K562 (cell line): ENCODE data around the gene MAN2B1. TPM values are rescaled to one million over a fixed set of nuclear protein-coding genes. Genes with fewer than 3 reads are reported as not detected.
A peak's percentile ranks its signal among the peaks of the same experiment; 100 is the strongest.

Source experiments
- C11orf30 ChIP-seq: fragments of 450-650 bp; IDR thresholded peaks from 2 replicates; pipeline ENCODE4 v1.6.1; 2016; ENCODE audit warnings: low read depth, mild to moderate bottlenecking
- CBX1 ChIP-seq: sonication (generic); IDR thresholded peaks from 2 replicates; pipeline ENCODE4 v1.6.1; 2016; ENCODE audit warnings: antibody characterized with exemption, low read depth, mild to moderate bottlenecking
- GTF2A2 ChIP-seq: IDR thresholded peaks from 2 replicates; pipeline ENCODE4 v1.6.1; 2016; ENCODE audit warnings: mild to moderate bottlenecking, missing genetic modification characterization, missing compliant biosample characterization
- JUND ChIP-seq, 2 experiments: IDR thresholded peaks; 2 replicates in 1 of 2; 3 replicates in 1 of 2; pipeline ENCODE4 v1.6.1; 2011; ENCODE audit warnings: borderline replicate concordance in 2 of 2, low read depth in 2 of 2, low read length in 2 of 2, improper control_type of control experiment in 1 of 2, missing biosample characterization in 1 of 2, missing genetic modification characterization in 1 of 2, missing genetic modification reagents in 1 of 2
- NBN ChIP-seq: fragments of 450-650 bp; IDR thresholded peaks from 2 replicates; pipeline ENCODE4 v1.6.1; 2016; ENCODE audit warnings: low read depth, mild to moderate bottlenecking
- PTTG1 ChIP-seq: fragments of 450-650 bp; IDR thresholded peaks from 2 replicates; pipeline ENCODE4 v1.6.1; 2016; ENCODE audit warnings: low read depth, mild to moderate bottlenecking, missing genetic modification characterization, missing compliant biosample characterization
- REST ChIP-seq, 2 experiments: fragments of 450-650 bp; formaldehyde crosslinking in 1 of 2; IDR thresholded peaks; 2 replicates each; pipeline versions ENCODE4 v1.4.0 to v1.6.1; 2014 to 2020; ENCODE audit warnings: mild to moderate bottlenecking in 2 of 2, borderline replicate concordance in 1 of 2, low read depth in 1 of 2
- ZNF232 ChIP-seq: sonication (generic); formaldehyde crosslinking; IDR thresholded peaks from 2 replicates; pipeline ENCODE4 v1.8.0; 2022; ENCODE audit warnings: mild to moderate bottlenecking, missing genetic modification reagents
- ZNF24 ChIP-seq: fragments of 450-650 bp; IDR thresholded peaks from 2 replicates; pipeline ENCODE4 v1.6.1; 2016
- ZNF551 ChIP-seq: fragments of 250-450 bp; sonication (Bioruptor Pico); IDR thresholded peaks from 2 replicates; pipeline ENCODE4 v1.5.0; 2021; ENCODE audit warnings: mild to moderate bottlenecking, moderate library complexity
- ZNF668 ChIP-seq: fragments of 250-450 bp; sonication (Bioruptor Pico); IDR thresholded peaks from 2 replicates; pipeline ENCODE4 v1.8.0; 2022; ENCODE audit warnings: mild to moderate bottlenecking, inconsistent platforms
- ZNF717 ChIP-seq: fragments of 250-450 bp; sonication (Bioruptor Pico); IDR thresholded peaks from 2 replicates; pipeline ENCODE4 v1.5.0; 2021
- polyA plus RNA-seq, 8 experiments: library from polyadenylated mRNA; depleted of rRNA in 4 of 8; stranded (reverse) in 5 of 8; unstranded in 3 of 8; fragments of >200 nt; fragmentation: Nextera tagmentation in 2 of 8; fragmentation: Illumina TruSeq in 1 of 8; extraction: Ambion mirVana in 2 of 8; extraction: Trizol in 1 of 8; gene quantifications; 2 replicates each; pipeline versions ENCODE4 v1.2.1 to v1.2.3, GENCODE V29; 2011 to 2014; ENCODE audit warnings: inconsistent platforms in 1 of 8, missing spikeins in 1 of 8
- total RNA-seq, 7 experiments: library from RNA; depleted of rRNA in 6 of 7; stranded (reverse); fragments of >200 nt in 6 of 7; fragmentation: Illumina TruSeq in 2 of 7; extraction: Trizol in 2 of 7; gene quantifications; 2 replicates each; pipeline versions ENCODE4 v1.2.1 to v1.2.3, GENCODE V29; 2011 to 2021; ENCODE audit warnings: low replicate concordance in 1 of 7
- TF ChIP-seq, protein P1 (sequence below): sonication (generic); formaldehyde crosslinking; IDR thresholded peaks from 2 replicates; pipeline ENCODE4 v1.8.0; 2022; ENCODE audit warnings: mild to moderate bottlenecking, missing genetic modification reagents

Gene MAN2B1
- total and polyA plus RNA-seq, 9 of the 15 experiments (the other 6 are each of a cell fraction or from before 2014, with no cell fraction given): 0.59 to 33.8 (median 11.4) TPM

GRCh38 chr19:12639901-12640613 is 26.5 kb downstream of the MAN2B1 start (continued):
- TF ChIP-seq REST (IDR thresholded peaks at IDR 0.05; ENCODE audit: borderline replicate concordance): peak; percentile 42; the same call in 1 of the 2 replicates
- no peak for TF ChIP-seq REST (CRISPR knock-in tag; IDR thresholded peaks at IDR 0.05; ENCODE audit: low read depth)
- TF ChIP-seq CBX1: peak; percentile 59; the same call in 1 of the 2 replicates
- no peak for TF ChIP-seq ZNF551 (CRISPR knock-in tag)
- no peak for TF ChIP-seq ZNF668
- TF ChIP-seq, protein P1, sequence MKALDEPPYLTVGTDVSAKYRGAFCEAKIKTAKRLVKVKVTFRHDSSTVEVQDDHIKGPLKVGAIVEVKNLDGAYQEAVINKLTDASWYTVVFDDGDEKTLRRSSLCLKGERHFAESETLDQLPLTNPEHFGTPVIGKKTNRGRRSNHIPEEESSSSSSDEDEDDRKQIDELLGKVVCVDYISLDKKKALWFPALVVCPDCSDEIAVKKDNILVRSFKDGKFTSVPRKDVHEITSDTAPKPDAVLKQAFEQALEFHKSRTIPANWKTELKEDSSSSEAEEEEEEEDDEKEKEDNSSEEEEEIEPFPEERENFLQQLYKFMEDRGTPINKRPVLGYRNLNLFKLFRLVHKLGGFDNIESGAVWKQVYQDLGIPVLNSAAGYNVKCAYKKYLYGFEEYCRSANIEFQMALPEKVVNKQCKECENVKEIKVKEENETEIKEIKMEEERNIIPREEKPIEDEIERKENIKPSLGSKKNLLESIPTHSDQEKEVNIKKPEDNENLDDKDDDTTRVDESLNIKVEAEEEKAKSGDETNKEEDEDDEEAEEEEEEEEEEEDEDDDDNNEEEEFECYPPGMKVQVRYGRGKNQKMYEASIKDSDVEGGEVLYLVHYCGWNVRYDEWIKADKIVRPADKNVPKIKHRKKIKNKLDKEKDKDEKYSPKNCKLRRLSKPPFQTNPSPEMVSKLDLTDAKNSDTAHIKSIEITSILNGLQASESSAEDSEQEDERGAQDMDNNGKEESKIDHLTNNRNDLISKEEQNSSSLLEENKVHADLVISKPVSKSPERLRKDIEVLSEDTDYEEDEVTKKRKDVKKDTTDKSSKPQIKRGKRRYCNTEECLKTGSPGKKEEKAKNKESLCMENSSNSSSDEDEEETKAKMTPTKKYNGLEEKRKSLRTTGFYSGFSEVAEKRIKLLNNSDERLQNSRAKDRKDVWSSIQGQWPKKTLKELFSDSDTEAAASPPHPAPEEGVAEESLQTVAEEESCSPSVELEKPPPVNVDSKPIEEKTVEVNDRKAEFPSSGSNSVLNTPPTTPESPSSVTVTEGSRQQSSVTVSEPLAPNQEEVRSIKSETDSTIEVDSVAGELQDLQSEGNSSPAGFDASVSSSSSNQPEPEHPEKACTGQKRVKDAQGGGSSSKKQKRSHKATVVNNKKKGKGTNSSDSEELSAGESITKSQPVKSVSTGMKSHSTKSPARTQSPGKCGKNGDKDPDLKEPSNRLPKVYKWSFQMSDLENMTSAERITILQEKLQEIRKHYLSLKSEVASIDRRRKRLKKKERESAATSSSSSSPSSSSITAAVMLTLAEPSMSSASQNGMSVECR (CRISPR knock-in tag): peak; percentile 59; the same call in 1 of the 2 replicates
- TF ChIP-seq NBN: 0 out of 2 replicates have a peak, but pooled peaks have one; percentile 16
- TF ChIP-seq GTF2A2: no peak
- TF ChIP-seq C11orf30: no peak
- TF ChIP-seq ZNF717 (CRISPR knock-in tag): no peak
- peak; percentile 37; the same call in 1 of the 2 replicates for TF ChIP-seq JUND (IDR thresholded peaks at IDR 0.05; ENCODE audit: borderline replicate concordance, low read depth, low read length)
- no peak for TF ChIP-seq JUND (tag; IDR thresholded peaks at IDR 0.05; ENCODE audit: borderline replicate concordance, low read depth, low read length)
- no peak for TF ChIP-seq ZNF24
- no peak for TF ChIP-seq PTTG1 (tag)
- TF ChIP-seq ZNF232 (CRISPR knock-in tag): 0 out of 2 replicates have a peak, but pooled peaks have one; percentile 50
